ENCODE measurements around the gene SLC17A5. TPM values are rescaled to one million over a fixed set of nuclear protein-coding genes. Genes with fewer than 3 reads are reported as not detected.
A peak's percentile ranks its signal among the peaks of the same experiment; 100 is the strongest.

SLC17A5 gene
- polyA plus RNA-seq, 2 donors, result 3.6 to 4.9 TPM

- H3K9me3 ChIP-seq (ENCODE audit: control insufficient read depth in 2 of 2, insufficient read depth in 1 of 2, low read depth in 1 of 2, low read length in 1 of 2), result no peaks in the 10 kb centered on the region
- H3K27me3 ChIP-seq (ENCODE audit: control insufficient read depth in 1 of 2, insufficient read depth in 2 of 2, low read length in 2 of 2), result no peaks in the 10 kb centered on the region
- H3K4me1 ChIP-seq (ENCODE audit: control insufficient read depth in 2 of 2, insufficient read depth in 2 of 2, low read length in 1 of 2), result no peaks in the 10 kb centered on the region
- no peak overlapping the region for H3K27ac ChIP-seq (ENCODE audit: low read depth in 2 of 2, low read length in 1 of 2)
- H3K36me3 ChIP-seq (ENCODE audit: control insufficient read depth in 2 of 2, insufficient read depth in 2 of 2, low read length in 1 of 2), result no peaks in the 10 kb centered on the region
- H3K4me3 ChIP-seq (ENCODE audit: low read depth in 1 of 2, low read length in 2 of 2), result no peak overlapping the region
Observed at GRCh38 chr6:73648166-73648565, 5.6 kb downstream of the SLC17A5 start.

- no peaks in the 10 kb centered on the region for H3K36me3 ChIP-seq (ENCODE audit: control insufficient read depth in 2 of 2, insufficient read depth in 2 of 2, low read length in 1 of 2)
- no peaks in the 10 kb centered on the region for H3K4me1 ChIP-seq (ENCODE audit: control insufficient read depth in 2 of 2, insufficient read depth in 2 of 2, low read length in 1 of 2)
- H3K27me3 ChIP-seq (ENCODE audit: control insufficient read depth in 1 of 2, insufficient read depth in 2 of 2, low read length in 2 of 2), result no peaks in the 10 kb centered on the region
- peak overlapping the region in 1 of 2 donors; percentile 13 for H3K4me3 ChIP-seq (ENCODE audit: low read depth in 1 of 2, low read length in 2 of 2)
- no peak overlapping the region for H3K27ac ChIP-seq (ENCODE audit: low read depth in 2 of 2, low read length in 1 of 2)
- WGBS, 2 donors, result 32 to 42% methylated on average over 10 of the region's 10 CpGs
- H3K9me3 ChIP-seq (ENCODE audit: control insufficient read depth in 2 of 2, insufficient read depth in 1 of 2, low read depth in 1 of 2, low read length in 1 of 2), result no peaks in the 10 kb centered on the region
Observed at GRCh38 chr6:73644941-73645591, 8.7 kb downstream of the SLC17A5 start.

GRCh38 chr6:73644030-73644429 lies 9.8 kb downstream of the SLC17A5 start:
- H3K36me3 ChIP-seq (ENCODE audit: control insufficient read depth in 2 of 2, insufficient read depth in 2 of 2, low read length in 1 of 2), result no peaks in the 10 kb centered on the region
- H3K27me3 ChIP-seq (ENCODE audit: control insufficient read depth in 1 of 2, insufficient read depth in 2 of 2, low read length in 2 of 2), result no peaks in the 10 kb centered on the region
- H3K4me3 ChIP-seq (ENCODE audit: low read depth in 1 of 2, low read length in 2 of 2), result no peak overlapping the region
- no peaks in the 10 kb centered on the region for H3K9me3 ChIP-seq (ENCODE audit: control insufficient read depth in 2 of 2, insufficient read depth in 1 of 2, low read depth in 1 of 2, low read length in 1 of 2)
- H3K27ac ChIP-seq (ENCODE audit: low read depth in 2 of 2, low read length in 1 of 2), result no peak overlapping the region
- WGBS, 2 donors, result 81 to 83% methylated on average over 2 of the region's 2 CpGs
- H3K4me1 ChIP-seq (ENCODE audit: control insufficient read depth in 2 of 2, insufficient read depth in 2 of 2, low read length in 1 of 2), result no peaks in the 10 kb centered on the region

- no peaks in the 10 kb centered on the region for H3K9me3 ChIP-seq (ENCODE audit: control insufficient read depth in 2 of 2, insufficient read depth in 1 of 2, low read depth in 1 of 2, low read length in 1 of 2)
- H3K27ac ChIP-seq (ENCODE audit: low read depth in 2 of 2, low read length in 1 of 2), result no peak overlapping the region
- H3K4me1 ChIP-seq (ENCODE audit: control insufficient read depth in 2 of 2, insufficient read depth in 2 of 2, low read length in 1 of 2), result no peaks in the 10 kb centered on the region
- no peaks in the 10 kb centered on the region for H3K27me3 ChIP-seq (ENCODE audit: control insufficient read depth in 1 of 2, insufficient read depth in 2 of 2, low read length in 2 of 2)
- no peak overlapping the region for H3K4me3 ChIP-seq (ENCODE audit: low read depth in 1 of 2, low read length in 2 of 2)
- H3K36me3 ChIP-seq (ENCODE audit: control insufficient read depth in 2 of 2, insufficient read depth in 2 of 2, low read length in 1 of 2), result no peaks in the 10 kb centered on the region
- WGBS, 2 donors, result 61 to 73% methylated on average over 2 of the region's 2 CpGs
Observed at GRCh38 chr6:73642530-73642929, 11.3 kb downstream of the SLC17A5 start.

- Histone ChIP-seq H3K4me1 (ENCODE audit: control insufficient read depth in 2 of 2, insufficient read depth in 2 of 2, low read length in 1 of 2) (no peaks in the 10 kb centered on the region), H3K4me3 (ENCODE audit: low read depth in 1 of 2, low read length in 2 of 2) (no peak overlapping the region), H3K27me3 (ENCODE audit: control insufficient read depth in 1 of 2, insufficient read depth in 2 of 2, low read length in 2 of 2) (no peaks in the 10 kb centered on the region), H3K36me3 (ENCODE audit: control insufficient read depth in 2 of 2, insufficient read depth in 2 of 2, low read length in 1 of 2) (no peaks in the 10 kb centered on the region), H3K9me3 (ENCODE audit: control insufficient read depth in 2 of 2, insufficient read depth in 1 of 2, low read depth in 1 of 2, low read length in 1 of 2) (no peaks in the 10 kb centered on the region), H3K27ac (ENCODE audit: low read depth in 2 of 2, low read length in 1 of 2) (no peak overlapping the region)
- WGBS, 2 donors, result 92 to 94% methylated on average over 1 of the region's 1 CpG
Observed at GRCh38 chr6:73640179-73640750, 13.5 kb downstream of the SLC17A5 start.

GRCh38 chr6:73639040-73639439 lies 14.8 kb downstream of the SLC17A5 start:
- Histone ChIP-seq H3K4me3 (ENCODE audit: low read depth in 1 of 2, low read length in 2 of 2) (no peak overlapping the region), H3K4me1 (ENCODE audit: control insufficient read depth in 2 of 2, insufficient read depth in 2 of 2, low read length in 1 of 2) (no peaks in the 10 kb centered on the region), H3K9me3 (ENCODE audit: control insufficient read depth in 2 of 2, insufficient read depth in 1 of 2, low read depth in 1 of 2, low read length in 1 of 2) (no peaks in the 10 kb centered on the region), H3K36me3 (ENCODE audit: control insufficient read depth in 2 of 2, insufficient read depth in 2 of 2, low read length in 1 of 2) (no peaks in the 10 kb centered on the region), H3K27me3 (ENCODE audit: control insufficient read depth in 1 of 2, insufficient read depth in 2 of 2, low read length in 2 of 2) (no peaks in the 10 kb centered on the region), H3K27ac (ENCODE audit: low read depth in 2 of 2, low read length in 1 of 2) (no peak overlapping the region)
- 82 to 83% methylated on average over 4 of the region's 4 CpGs for WGBS, 2 donors

GRCh38 chr6:73637404-73637803 lies 16.4 kb downstream of the SLC17A5 start:
- Histone ChIP-seq H3K4me1 (ENCODE audit: control insufficient read depth in 2 of 2, insufficient read depth in 2 of 2, low read length in 1 of 2) (no peaks in the 10 kb centered on the region), H3K9me3 (ENCODE audit: control insufficient read depth in 2 of 2, insufficient read depth in 1 of 2, low read depth in 1 of 2, low read length in 1 of 2) (no peaks in the 10 kb centered on the region), H3K4me3 (ENCODE audit: low read depth in 1 of 2, low read length in 2 of 2) (no peak overlapping the region), H3K27ac (ENCODE audit: low read depth in 2 of 2, low read length in 1 of 2) (no peak overlapping the region), H3K36me3 (ENCODE audit: control insufficient read depth in 2 of 2, insufficient read depth in 2 of 2, low read length in 1 of 2) (no peaks in the 10 kb centered on the region), H3K27me3 (ENCODE audit: control insufficient read depth in 1 of 2, insufficient read depth in 2 of 2, low read length in 2 of 2) (no peaks in the 10 kb centered on the region)
- WGBS, 2 donors, result 83 to 92% methylated on average over 2 of the region's 2 CpGs

GRCh38 chr6:73636048-73636447 lies 17.7 kb downstream of the SLC17A5 start:
- Histone ChIP-seq H3K27me3 (ENCODE audit: control insufficient read depth in 1 of 2, insufficient read depth in 2 of 2, low read length in 2 of 2) (no peaks in the 10 kb centered on the region), H3K4me1 (ENCODE audit: control insufficient read depth in 2 of 2, insufficient read depth in 2 of 2, low read length in 1 of 2) (no peaks in the 10 kb centered on the region), H3K36me3 (ENCODE audit: control insufficient read depth in 2 of 2, insufficient read depth in 2 of 2, low read length in 1 of 2) (peaks cover 0 to 3% of the 10 kb centered on the region in 2 donors), H3K4me3 (ENCODE audit: low read depth in 1 of 2, low read length in 2 of 2) (no peak overlapping the region), H3K9me3 (ENCODE audit: control insufficient read depth in 2 of 2, insufficient read depth in 1 of 2, low read depth in 1 of 2, low read length in 1 of 2) (no peaks in the 10 kb centered on the region), H3K27ac (ENCODE audit: low read depth in 2 of 2, low read length in 1 of 2) (no peak overlapping the region)

- Histone ChIP-seq H3K27me3 (ENCODE audit: control insufficient read depth in 1 of 2, insufficient read depth in 2 of 2, low read length in 2 of 2) (no peaks in the 10 kb centered on the region), H3K9me3 (ENCODE audit: control insufficient read depth in 2 of 2, insufficient read depth in 1 of 2, low read depth in 1 of 2, low read length in 1 of 2) (no peaks in the 10 kb centered on the region), H3K36me3 (ENCODE audit: control insufficient read depth in 2 of 2, insufficient read depth in 2 of 2, low read length in 1 of 2) (peaks cover 0 to 3% of the 10 kb centered on the region in 2 donors), H3K4me1 (ENCODE audit: control insufficient read depth in 2 of 2, insufficient read depth in 2 of 2, low read length in 1 of 2) (no peaks in the 10 kb centered on the region), H3K27ac (ENCODE audit: low read depth in 2 of 2, low read length in 1 of 2) (no peak overlapping the region), H3K4me3 (ENCODE audit: low read depth in 1 of 2, low read length in 2 of 2) (no peak overlapping the region)
- 93 to 96% methylated on average over 7 of the region's 7 CpGs for WGBS, 2 donors
Observed at GRCh38 chr6:73632346-73632745, 21.4 kb downstream of the SLC17A5 start.

GRCh38 chr6:73631849-73632248 lies 21.9 kb downstream of the SLC17A5 start:
- 80 to 82% methylated on average over 5 of the region's 5 CpGs for WGBS, 2 donors
- Histone ChIP-seq H3K4me3 (ENCODE audit: low read depth in 1 of 2, low read length in 2 of 2) (no peak overlapping the region), H3K27ac (ENCODE audit: low read depth in 2 of 2, low read length in 1 of 2) (no peak overlapping the region), H3K27me3 (ENCODE audit: control insufficient read depth in 1 of 2, insufficient read depth in 2 of 2, low read length in 2 of 2) (no peaks in the 10 kb centered on the region), H3K4me1 (ENCODE audit: control insufficient read depth in 2 of 2, insufficient read depth in 2 of 2, low read length in 1 of 2) (no peaks in the 10 kb centered on the region), H3K36me3 (ENCODE audit: control insufficient read depth in 2 of 2, insufficient read depth in 2 of 2, low read length in 1 of 2) (peaks cover 0 to 3% of the 10 kb centered on the region in 2 donors), H3K9me3 (ENCODE audit: control insufficient read depth in 2 of 2, insufficient read depth in 1 of 2, low read depth in 1 of 2, low read length in 1 of 2) (no peaks in the 10 kb centered on the region)

Measured in esophagus (tissue), 2 donors.